ENCODE measurements around the gene OR52A5. TPM values are rescaled to one million over a fixed set of nuclear protein-coding genes. Genes with fewer than 3 reads are reported as not detected.

Gene OR52A5
- total and polyA plus RNA-seq, 2 of the 13 experiments (the other 11 are each of a cell fraction or from before 2014, with no cell fraction given) = not detected

- H3K36me3 ChIP-seq (replicated peaks in 1 of 2; ENCODE audit: control insufficient read depth in 1 of 2, insufficient read depth in 2 of 2, low read length in 2 of 2) = no peaks in the 10 kb centered on the region
- H3K79me2 ChIP-seq (ENCODE audit: insufficient read depth, low read length) = no peaks in the 10 kb centered on the region
- no peak for DNase-seq (ENCODE audit: low spot score)
- no peak overlapping the region for H3K4me3 ChIP-seq (replicated peaks in 1 of 3; ENCODE audit: insufficient read depth in 1 of 3, low read depth in 2 of 3, low read length in 3 of 3)
- H4K20me1 ChIP-seq (ENCODE audit: insufficient read depth, low read length) = no peaks in the 10 kb centered on the region
- no peak overlapping the region for H3K4me2 ChIP-seq (ENCODE audit: low read depth, low read length)
- 46% methylated on average over 1 of the region's 1 CpG for WGBS (ENCODE audit: low lambda C conversion rate)
- FAIRE-seq = no peak
- H3K27me3 ChIP-seq (ENCODE audit: control insufficient read depth in 1 of 2, insufficient read depth in 2 of 2, low read length in 2 of 2) = no peaks in the 10 kb centered on the region
- intact Hi-C loops (cut with micrococcal nuclease; ENCODE audit: unreplicated experiment) = no loop called here
- no peak for ATAC-seq
- no peak overlapping the region for H2AFZ ChIP-seq (ENCODE audit: low read length)
- BruUV-seq (replicated peaks) = no TSS peak
- in situ Hi-C loops (cut with HindIII; ENCODE audit: extremely low pct_ligation_motif_present, low pct_unique_long_range_greater_than_20kb) = no loop called here
- H3K9ac ChIP-seq (ENCODE audit: insufficient read depth, low read depth, low read length) = no peak overlapping the region
- no peak overlapping the region for H3K27ac ChIP-seq (ENCODE audit: extremely low read length, insufficient read depth, low read length)
- TF ChIP-seq HNRNPK (IDR thresholded peaks at IDR 0.05; ENCODE audit: low read depth, low read length, poor library complexity, severe bottlenecking) (peak; percentile 83), U2AF2 (IDR thresholded peaks at IDR 0.05; ENCODE audit: low read depth, low read length) (no peak), PTBP1 (IDR thresholded peaks at IDR 0.05; ENCODE audit: low read depth, low read length, poor library complexity, severe bottlenecking) (no peak)
- ChIA-PET POLR2A (no interaction called here), CTCF (ENCODE audit: low intra/inter-chr PET ratio, low total read pairs) (no interaction called here)
- H3K9me3 ChIP-seq (ENCODE audit: low read length) = no peaks in the 10 kb centered on the region
- no peaks in the 10 kb centered on the region for H3K4me1 ChIP-seq (ENCODE audit: insufficient read depth, low read length)
These were observed 19.3 kb downstream of the OR52A5 start for GRCh38 chr11:5118893-5119292.

- TF ChIP-seq ZNF674 (CRISPR knock-in tag; IDR thresholded peaks at IDR 0.05; ENCODE audit: low read depth) (no peak), HNRNPK (IDR thresholded peaks at IDR 0.05; ENCODE audit: low read depth, low read length, poor library complexity, severe bottlenecking) (no peak), MAFK (conservative IDR thresholded peaks at IDR 0.05 in 1 of 2, IDR thresholded peaks at IDR 0.05 in 1 of 2; ENCODE audit: low read length in 2 of 2) (peak; percentile 78 to 89), MAFF (IDR thresholded peaks at IDR 0.05; ENCODE audit: low read depth, low read length) (peak; percentile 77)
- ChIA-PET CTCF (ENCODE audit: low intra/inter-chr PET ratio, low total read pairs) (no interaction called here), POLR2A (no interaction called here)
- DNase-seq (ENCODE audit: low spot score) (no peak), FAIRE-seq (no peak), ATAC-seq (no peak)
- in situ Hi-C loops (cut with HindIII; ENCODE audit: extremely low pct_ligation_motif_present, low pct_unique_long_range_greater_than_20kb) = no loop called here
- Histone ChIP-seq H3K4me3 (replicated peaks in 1 of 3; ENCODE audit: insufficient read depth in 1 of 3, low read depth in 2 of 3, low read length in 3 of 3) (no peak overlapping the region), H3K27ac (ENCODE audit: extremely low read length, insufficient read depth, low read length) (no peak overlapping the region), H3K27me3 (ENCODE audit: control insufficient read depth in 1 of 2, insufficient read depth in 2 of 2, low read length in 2 of 2) (no peaks in the 10 kb centered on the region), H3K4me1 (ENCODE audit: insufficient read depth, low read length) (no peaks in the 10 kb centered on the region), H4K20me1 (ENCODE audit: insufficient read depth, low read length) (no peaks in the 10 kb centered on the region), H3K79me2 (ENCODE audit: insufficient read depth, low read length) (no peaks in the 10 kb centered on the region), H3K36me3 (replicated peaks in 1 of 2; ENCODE audit: control insufficient read depth in 1 of 2, insufficient read depth in 2 of 2, low read length in 2 of 2) (no peaks in the 10 kb centered on the region), H3K9ac (ENCODE audit: insufficient read depth, low read depth, low read length) (no peak overlapping the region), H3K4me2 (ENCODE audit: low read depth, low read length) (no peak overlapping the region), H2AFZ (ENCODE audit: low read length) (no peak overlapping the region), H3K9me3 (ENCODE audit: low read length) (no peaks in the 10 kb centered on the region)
- intact Hi-C loops (cut with micrococcal nuclease; ENCODE audit: unreplicated experiment) = no loop called here
- BruUV-seq (replicated peaks) = no TSS peak
These were observed 20.6 kb downstream of the OR52A5 start for GRCh38 chr11:5117588-5117987.
